Measurements from ENCODE around the gene SETBP1.

The SETBP1 gene

DNA sequence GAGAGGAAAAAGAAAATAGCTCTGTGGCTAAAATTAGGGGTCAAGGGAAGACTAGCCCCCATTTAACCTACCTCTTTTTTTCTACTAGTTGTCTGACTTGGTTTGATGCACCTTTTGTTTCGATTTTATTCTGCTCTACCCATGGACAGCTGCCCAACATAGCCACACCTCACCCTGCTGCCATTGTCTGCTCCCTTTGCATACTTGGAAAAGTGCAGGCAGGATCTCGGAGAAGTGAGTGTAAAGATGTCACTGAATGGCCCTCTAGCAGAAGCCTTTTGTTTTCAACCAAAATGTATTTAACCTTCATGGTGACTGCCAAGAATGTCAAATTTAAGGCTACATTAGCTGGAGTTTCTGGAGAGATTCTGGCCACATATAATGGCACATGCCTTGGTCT, 62.9 kb downstream of the SETBP1 start:
- no peaks in the 10 kb centered on the region for H3K27me3 ChIP-seq (ENCODE audit: control insufficient read depth, insufficient read depth, low read length)
- H3K4me3 ChIP-seq (ENCODE audit: low read depth, low read length) = no peak overlapping the region
- no peaks in the 10 kb centered on the region for H3K9me3 ChIP-seq (ENCODE audit: control insufficient read depth, low read length)
- no peak overlapping the region for H3K27ac ChIP-seq
- no peaks in the 10 kb centered on the region for H3K36me3 ChIP-seq (ENCODE audit: control insufficient read depth, insufficient read depth, low read length)
- H3K79me2 ChIP-seq = peaks cover 46% of the 10 kb centered on the region
- H3K4me2 ChIP-seq (ENCODE audit: low read length) = no peak overlapping the region
- H3K9ac ChIP-seq = no peak overlapping the region
- TF ChIP-seq, protein P1, sequence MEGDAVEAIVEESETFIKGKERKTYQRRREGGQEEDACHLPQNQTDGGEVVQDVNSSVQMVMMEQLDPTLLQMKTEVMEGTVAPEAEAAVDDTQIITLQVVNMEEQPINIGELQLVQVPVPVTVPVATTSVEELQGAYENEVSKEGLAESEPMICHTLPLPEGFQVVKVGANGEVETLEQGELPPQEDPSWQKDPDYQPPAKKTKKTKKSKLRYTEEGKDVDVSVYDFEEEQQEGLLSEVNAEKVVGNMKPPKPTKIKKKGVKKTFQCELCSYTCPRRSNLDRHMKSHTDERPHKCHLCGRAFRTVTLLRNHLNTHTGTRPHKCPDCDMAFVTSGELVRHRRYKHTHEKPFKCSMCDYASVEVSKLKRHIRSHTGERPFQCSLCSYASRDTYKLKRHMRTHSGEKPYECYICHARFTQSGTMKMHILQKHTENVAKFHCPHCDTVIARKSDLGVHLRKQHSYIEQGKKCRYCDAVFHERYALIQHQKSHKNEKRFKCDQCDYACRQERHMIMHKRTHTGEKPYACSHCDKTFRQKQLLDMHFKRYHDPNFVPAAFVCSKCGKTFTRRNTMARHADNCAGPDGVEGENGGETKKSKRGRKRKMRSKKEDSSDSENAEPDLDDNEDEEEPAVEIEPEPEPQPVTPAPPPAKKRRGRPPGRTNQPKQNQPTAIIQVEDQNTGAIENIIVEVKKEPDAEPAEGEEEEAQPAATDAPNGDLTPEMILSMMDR (IDR thresholded peaks at IDR 0.05) = no peak
- peaks cover 26% of the 10 kb centered on the region for H3K4me1 ChIP-seq
- H2AFZ ChIP-seq = no peak overlapping the region

GRCh38 chr18:44744161-44745121, 63.8 kb downstream of the SETBP1 start:
- H3K79me2 ChIP-seq = peaks cover 46% of the 10 kb centered on the region
- H3K27me3 ChIP-seq (ENCODE audit: control insufficient read depth, insufficient read depth, low read length) = no peaks in the 10 kb centered on the region
- TF ChIP-seq, protein P1 (IDR thresholded peaks at IDR 0.05) = no peak
- no peak overlapping the region for H3K27ac ChIP-seq
- no peaks in the 10 kb centered on the region for H3K9me3 ChIP-seq (ENCODE audit: control insufficient read depth, low read length)
- H3K4me1 ChIP-seq = peaks cover 28% of the 10 kb centered on the region
- no peak overlapping the region for H2AFZ ChIP-seq
- no peak overlapping the region for H3K4me2 ChIP-seq (ENCODE audit: low read length)
- H3K4me3 ChIP-seq (ENCODE audit: low read depth, low read length) = no peak overlapping the region
- no peaks in the 10 kb centered on the region for H3K36me3 ChIP-seq (ENCODE audit: control insufficient read depth, insufficient read depth, low read length)
- no peak overlapping the region for H3K9ac ChIP-seq

GRCh38 chr18:44747157-44747556, 66.5 kb downstream of the SETBP1 start:
- TF ChIP-seq, protein P1 (IDR thresholded peaks at IDR 0.05) = no peak

GRCh38 chr18:44748582-44748981, 67.9 kb downstream of the SETBP1 start:
- no peak overlapping the region for H3K4me3 ChIP-seq (ENCODE audit: low read depth, low read length)
- no peak overlapping the region for H3K27ac ChIP-seq
- TF ChIP-seq, protein P1 (IDR thresholded peaks at IDR 0.05) = no peak

More at GRCh38 chr18:44747157-44747556, 66.5 kb downstream of the SETBP1 start:
- Histone ChIP-seq H3K4me3 (ENCODE audit: low read depth, low read length) (no peak overlapping the region), H2AFZ (no peak overlapping the region), H3K4me1 (peaks cover 18% of the 10 kb centered on the region), H3K9me3 (ENCODE audit: control insufficient read depth, low read length) (no peaks in the 10 kb centered on the region), H3K27me3 (ENCODE audit: control insufficient read depth, insufficient read depth, low read length) (no peaks in the 10 kb centered on the region), H3K79me2 (peaks cover 23% of the 10 kb centered on the region), H3K4me2 (ENCODE audit: low read length) (no peak overlapping the region), H3K27ac (no peak overlapping the region), H3K36me3 (ENCODE audit: control insufficient read depth, insufficient read depth, low read length) (no peaks in the 10 kb centered on the region), H3K9ac (no peak overlapping the region)

More at GRCh38 chr18:44748582-44748981, 67.9 kb downstream of the SETBP1 start:
- no peak overlapping the region for H3K9ac ChIP-seq
- no peak overlapping the region for H3K4me2 ChIP-seq (ENCODE audit: low read length)
- H3K79me2 ChIP-seq = peaks cover 17% of the 10 kb centered on the region
- no peaks in the 10 kb centered on the region for H3K27me3 ChIP-seq (ENCODE audit: control insufficient read depth, insufficient read depth, low read length)
- H3K4me1 ChIP-seq = peaks cover 13% of the 10 kb centered on the region
- H3K9me3 ChIP-seq (ENCODE audit: control insufficient read depth, low read length) = no peaks in the 10 kb centered on the region
- H3K36me3 ChIP-seq (ENCODE audit: control insufficient read depth, insufficient read depth, low read length) = no peaks in the 10 kb centered on the region
- no peak overlapping the region for H2AFZ ChIP-seq

All from parathyroid adenoma (tissue), 2 donors.